ENCODE data around the gene NLK. TPM values are rescaled to one million over a fixed set of nuclear protein-coding genes. Genes with fewer than 3 reads are reported as not detected.
"Not testable (repeated sequence)": the region's sequence is repeated elsewhere in the genome, so short reads cannot be mapped to it uniquely, and the experiment has no call there.

NLK gene
- total RNA-seq, 1 donor from 2014 or later = 13.3 TPM

DNA sequence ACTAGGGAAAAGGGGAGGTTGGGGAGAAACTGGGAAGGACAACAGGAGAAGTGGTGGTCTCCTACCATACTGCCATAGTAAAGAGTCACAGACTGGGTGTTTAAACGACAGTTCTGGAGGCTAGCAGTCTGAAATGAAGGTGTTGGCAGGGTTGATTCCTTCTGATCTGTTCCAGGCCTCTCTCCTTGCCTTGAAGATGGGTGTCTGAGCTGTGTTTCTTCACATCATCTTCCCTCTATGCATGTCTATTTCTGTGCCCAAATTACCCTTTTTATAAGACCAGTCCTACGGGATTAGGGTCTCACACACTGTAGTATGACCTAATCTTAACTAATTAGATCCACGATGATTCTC, 196.8 kb downstream of the NLK start:
- intact Hi-C loops (cut with DNase I) = no loop called here
- Histone ChIP-seq H3K9me3 (no peaks in the 10 kb centered on the region), H3K27ac (no peak overlapping the region), H3K4me1 (peaks cover 4% of the 10 kb centered on the region), H3K36me3 (no peaks in the 10 kb centered on the region), H3K4me3 (no peak overlapping the region), H3K27me3 (no peaks in the 10 kb centered on the region)
- TF ChIP-seq POLR2A (IDR thresholded peaks at IDR 0.05) (no peak), CTCF (IDR thresholded peaks at IDR 0.05) (no peak), POLR2AphosphoS5 (IDR thresholded peaks at IDR 0.05; ENCODE audit: insufficient read depth in 1 of 2, low read depth in 1 of 2) (no peak)
- DNase-seq (ENCODE audit: extremely low spot score in 2 of 2) = no peak

- Histone ChIP-seq H3K36me3 (no peaks in the 10 kb centered on the region), H3K4me3 (no peak overlapping the region), H3K9me3 (no peaks in the 10 kb centered on the region), H3K27ac (no peak overlapping the region), H3K27me3 (no peaks in the 10 kb centered on the region), H3K4me1 (no peaks in the 10 kb centered on the region)
- DNase-seq (ENCODE audit: extremely low spot score in 2 of 2) = no peak
- intact Hi-C loops (cut with DNase I) = no loop called here
- TF ChIP-seq POLR2A (IDR thresholded peaks at IDR 0.05) = no peak
- no peak for TF ChIP-seq CTCF (IDR thresholded peaks at IDR 0.05)
- no peak for TF ChIP-seq POLR2AphosphoS5 (IDR thresholded peaks at IDR 0.05; ENCODE audit: insufficient read depth in 1 of 2, low read depth in 1 of 2)
Observed at GRCh38 chr17:28240688-28241340, 198.3 kb downstream of the NLK start.

DNA sequence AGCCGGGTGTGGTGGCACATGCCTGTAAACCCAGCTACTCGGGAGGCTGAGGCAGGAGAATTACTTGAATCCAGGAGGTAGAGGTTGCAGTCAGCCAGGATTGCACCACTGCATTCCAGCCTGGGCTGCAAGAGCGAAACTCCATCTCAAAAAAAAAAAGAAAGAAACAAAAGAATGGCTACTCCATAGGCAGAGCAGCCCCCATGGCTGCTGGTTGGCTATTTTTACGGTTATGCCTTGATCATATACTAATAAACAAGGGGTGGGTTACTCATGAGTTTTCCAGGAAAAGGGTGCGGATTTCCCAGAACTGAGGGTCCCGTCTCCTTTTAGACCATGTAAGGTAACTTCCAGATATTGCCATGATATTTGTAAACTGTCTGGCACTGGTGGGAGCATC, 200.3 kb downstream of the NLK start:
- no peaks in the 10 kb centered on the region for H3K4me1 ChIP-seq
- TF ChIP-seq POLR2AphosphoS5 (IDR thresholded peaks at IDR 0.05; ENCODE audit: insufficient read depth in 1 of 2, low read depth in 1 of 2) = no peak
- no peaks in the 10 kb centered on the region for H3K9me3 ChIP-seq
- H3K4me3 ChIP-seq = no peak overlapping the region
- DNase-seq (ENCODE audit: extremely low spot score in 2 of 2) = no peak
- H3K36me3 ChIP-seq = no peaks in the 10 kb centered on the region
- no peaks in the 10 kb centered on the region for H3K27me3 ChIP-seq
- no peak overlapping the region for H3K27ac ChIP-seq
- intact Hi-C loops (cut with DNase I) = no loop called here

- H3K9me3 ChIP-seq; H3K4me1 ChIP-seq; H3K4me3 ChIP-seq; H3K36me3 ChIP-seq; H3K27ac ChIP-seq; DNase-seq (ENCODE audit: extremely low spot score in 2 of 2); intact Hi-C loops (cut with DNase I); H3K27me3 ChIP-seq: not testable (repeated sequence)
Observed at GRCh38 chr17:28243268-28243667, 200.8 kb downstream of the NLK start.

GRCh38 chr17:28244446-28244845, 202.0 kb downstream of the NLK start:
- Histone ChIP-seq H3K36me3 (no peaks in the 10 kb centered on the region), H3K4me3 (no peak overlapping the region), H3K9me3 (no peaks in the 10 kb centered on the region), H3K4me1 (no peaks in the 10 kb centered on the region), H3K27me3 (no peaks in the 10 kb centered on the region), H3K27ac (no peak overlapping the region)
- intact Hi-C loops (cut with DNase I) = no loop called here
- no peak for DNase-seq (ENCODE audit: extremely low spot score in 2 of 2)
- no peak for TF ChIP-seq POLR2A (IDR thresholded peaks at IDR 0.05)
- TF ChIP-seq CTCF (IDR thresholded peaks at IDR 0.05) = no peak
- TF ChIP-seq POLR2AphosphoS5 (IDR thresholded peaks at IDR 0.05; ENCODE audit: insufficient read depth in 1 of 2, low read depth in 1 of 2) = no peak

Small RNA genes within 50 kb of the gene (small RNA-seq; reads per million reads assigned to genes)
- gene RF00006 (not detected), gene RF00156 (not detected), gene RF00601 (not detected), gene RPS29P22 (not detected)

Other genes starting within 250 kb of the NLK start
- not detected for gene NOS2, start 242.1 kb upstream of the NLK start, total RNA-seq
- 4.2 TPM for gene LYRM9, start 149.3 kb upstream of the NLK start, total RNA-seq